Measurements from ENCODE around the gene RASAL1.

DNA sequence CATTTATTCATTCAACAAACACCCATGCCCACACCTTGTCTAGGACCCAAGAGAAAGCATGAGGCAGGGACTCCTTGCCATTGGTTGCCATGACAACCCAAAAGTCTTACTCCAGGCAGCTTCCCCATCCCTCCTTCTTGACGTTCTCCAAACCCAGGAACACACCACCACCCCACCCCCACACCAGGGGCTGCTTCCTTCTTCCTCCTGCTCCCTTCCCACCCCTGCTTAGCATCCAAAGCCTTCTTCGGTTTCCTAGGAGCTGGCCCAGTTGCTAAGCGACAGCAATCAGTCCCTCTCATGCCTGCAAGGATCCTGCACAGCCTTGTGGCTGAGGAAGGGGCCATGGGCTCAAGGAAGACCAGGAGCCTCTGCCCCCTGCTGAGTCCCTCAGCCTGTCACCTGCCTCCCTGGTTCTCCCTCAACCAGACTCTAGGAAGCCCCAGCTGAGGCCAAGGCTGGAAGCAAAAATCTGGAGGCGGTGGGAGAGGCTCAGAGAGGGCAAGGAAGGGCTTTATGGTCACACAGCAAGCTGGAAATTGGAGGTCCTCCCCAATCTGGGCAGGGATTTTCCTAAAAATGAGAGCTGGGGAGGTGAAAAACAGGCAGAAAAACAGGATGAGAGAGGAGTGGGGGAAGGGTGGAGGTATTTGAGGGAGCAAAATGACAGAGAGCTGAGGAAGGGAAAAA, 15.4 kb downstream of the RASAL1 start:
- TF ChIP-seq, protein P1, sequence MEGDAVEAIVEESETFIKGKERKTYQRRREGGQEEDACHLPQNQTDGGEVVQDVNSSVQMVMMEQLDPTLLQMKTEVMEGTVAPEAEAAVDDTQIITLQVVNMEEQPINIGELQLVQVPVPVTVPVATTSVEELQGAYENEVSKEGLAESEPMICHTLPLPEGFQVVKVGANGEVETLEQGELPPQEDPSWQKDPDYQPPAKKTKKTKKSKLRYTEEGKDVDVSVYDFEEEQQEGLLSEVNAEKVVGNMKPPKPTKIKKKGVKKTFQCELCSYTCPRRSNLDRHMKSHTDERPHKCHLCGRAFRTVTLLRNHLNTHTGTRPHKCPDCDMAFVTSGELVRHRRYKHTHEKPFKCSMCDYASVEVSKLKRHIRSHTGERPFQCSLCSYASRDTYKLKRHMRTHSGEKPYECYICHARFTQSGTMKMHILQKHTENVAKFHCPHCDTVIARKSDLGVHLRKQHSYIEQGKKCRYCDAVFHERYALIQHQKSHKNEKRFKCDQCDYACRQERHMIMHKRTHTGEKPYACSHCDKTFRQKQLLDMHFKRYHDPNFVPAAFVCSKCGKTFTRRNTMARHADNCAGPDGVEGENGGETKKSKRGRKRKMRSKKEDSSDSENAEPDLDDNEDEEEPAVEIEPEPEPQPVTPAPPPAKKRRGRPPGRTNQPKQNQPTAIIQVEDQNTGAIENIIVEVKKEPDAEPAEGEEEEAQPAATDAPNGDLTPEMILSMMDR (IDR thresholded peaks at IDR 0.05), result no peak
- no peak for TF ChIP-seq EZH2 (IDR thresholded peaks at IDR 0.05; ENCODE audit: borderline replicate concordance, insufficient read depth, low read depth, low read length, poor library complexity, severe bottlenecking)
